DOHH2 (cell line): ENCODE data around the gene SLC9C2.
"Not testable (repeated sequence)": the region's sequence is repeated elsewhere in the genome, so short reads cannot be mapped to it uniquely, and the experiment has no call there.

Experiments
- H3F3A ChIP-seq: fragments of 200-600 bp; sonication (generic), shearing (Covaris generic); 2 replicates; pipeline ENCODE4 v1.6.0; 2016; ENCODE audit warnings: antibody characterized with exemption, mild to moderate bottlenecking; ENCODE audit not compliant: control insufficient read depth, insufficient read depth
- H3K27ac ChIP-seq: fragments of 200-600 bp; sonication (generic); 2 replicates; pipeline ENCODE4 v1.5.1; 2014; ENCODE audit warnings: low read depth, mild to moderate bottlenecking, low read length, moderate library complexity
- H3K27me3 ChIP-seq: fragments of 200-600 bp; sonication (generic); 2 replicates; pipeline ENCODE4 v1.6.1; 2014; ENCODE audit warnings: mild to moderate bottlenecking, low read length, mixed read lengths; ENCODE audit not compliant: control insufficient read depth
- H3K36me3 ChIP-seq: fragments of 200-600 bp; sonication (generic); 2 replicates; pipeline ENCODE4 v1.6.1; 2014; ENCODE audit warnings: mild to moderate bottlenecking, low read length, moderate library complexity, mixed read lengths; ENCODE audit not compliant: control insufficient read depth
- H3K4me1 ChIP-seq: fragments of 200-600 bp; sonication (generic); 2 replicates; pipeline ENCODE4 v1.6.1; 2014; ENCODE audit warnings: mild to moderate bottlenecking, low read length, mixed read lengths; ENCODE audit not compliant: control insufficient read depth
- H3K4me2 ChIP-seq: fragments of 200-600 bp; sonication (generic); 2 replicates; pipeline ENCODE4 v1.6.0; 2014; ENCODE audit warnings: mild to moderate bottlenecking, low read length, moderate library complexity
- H3K4me3 ChIP-seq: fragments of 200-600 bp; sonication (generic); 2 replicates; pipeline ENCODE4 v1.5.1; 2014; ENCODE audit warnings: mild to moderate bottlenecking, low read length, mixed read lengths
- H3K79me2 ChIP-seq: fragments of 200-600 bp; sonication (generic); 2 replicates; pipeline ENCODE4 v1.6.1; 2014; ENCODE audit warnings: mild to moderate bottlenecking, low read length, mixed read lengths; ENCODE audit not compliant: control insufficient read depth
- H3K9me2 ChIP-seq: fragments of 200-600 bp; sonication (generic); replicated peaks from 2 replicates; pipeline ENCODE4 v1.6.1; 2014; ENCODE audit warnings: mild to moderate bottlenecking, low read length, mixed read lengths; ENCODE audit not compliant: control insufficient read depth
- H3K9me3 ChIP-seq: fragments of 200-600 bp; sonication (generic); 2 replicates; pipeline ENCODE4 v1.6.1; 2014; ENCODE audit warnings: antibody characterized with exemption, low read length, mixed read lengths; ENCODE audit not compliant: control insufficient read depth, insufficient read depth
- H4K20me1 ChIP-seq: fragments of 200-600 bp; sonication (generic); 2 replicates; pipeline ENCODE4 v1.6.0; 2014; ENCODE audit warnings: low read depth, mild to moderate bottlenecking, antibody characterized with exemption, low read length, moderate library complexity; ENCODE audit not compliant: control insufficient read depth, insufficient read depth
- EZH2phosphoT487 ChIP-seq: fragments of 200-600 bp; sonication (generic); IDR thresholded peaks from 2 replicates; pipeline ENCODE4 v1.6.1; 2017; ENCODE audit warnings: borderline replicate concordance, mild to moderate bottlenecking, antibody characterized with exemption, low read length, moderate library complexity, mixed read lengths
- TF ChIP-seq, protein P1 (sequence below): fragments of 200-600 bp; sonication (generic); IDR thresholded peaks from one replicate; pipeline ENCODE4 v1.5.1; 2014; ENCODE audit warnings: antibody characterized with exemption, mild to moderate bottlenecking, low read depth, low read length; ENCODE audit not compliant: poor library complexity, severe bottlenecking

SLC9C2 gene

DNA sequence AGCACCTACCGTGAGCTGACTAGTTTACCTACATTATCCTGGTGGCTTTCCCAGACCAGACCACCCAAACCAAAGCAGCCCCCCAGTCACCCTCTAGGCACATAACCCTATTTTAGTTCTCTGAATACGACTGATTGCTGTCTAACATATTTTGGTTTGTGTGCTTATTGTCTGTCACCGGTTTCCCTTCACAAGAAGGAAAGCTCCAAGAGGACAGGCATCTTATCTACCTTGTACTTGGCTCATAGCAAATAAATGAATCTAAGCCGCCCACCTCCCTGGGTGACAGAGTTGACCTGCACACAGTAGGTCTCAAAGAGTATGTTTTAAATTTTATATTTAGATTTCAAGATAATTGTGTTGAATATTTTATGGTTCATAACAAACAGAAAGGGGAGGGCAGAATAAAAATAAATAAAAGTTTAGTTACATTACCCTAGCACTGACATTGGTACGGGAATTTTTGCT, 126.6 kb downstream of the SLC9C2 start:
- Histone ChIP-seq H3K79me2 (peaks cover 47% of the 10 kb centered on the region), H3F3A (no peaks in the 10 kb centered on the region), H3K9me2 (no peaks in the 10 kb centered on the region), H3K4me1 (peaks cover 28% of the 10 kb centered on the region), H4K20me1 (peaks cover 4% of the 10 kb centered on the region; the same call in 1 of the 2 replicates), H3K4me2 (peak overlapping the region; percentile 97), H3K9me3 (peaks cover 12% of the 10 kb centered on the region), H3K4me3 (peak overlapping the region; percentile 98), H3K27me3 (no peaks in the 10 kb centered on the region), H3K27ac (peak overlapping the region; percentile 56), H3K36me3 (peaks cover 41% of the 10 kb centered on the region)
- TF ChIP-seq, protein P1, sequence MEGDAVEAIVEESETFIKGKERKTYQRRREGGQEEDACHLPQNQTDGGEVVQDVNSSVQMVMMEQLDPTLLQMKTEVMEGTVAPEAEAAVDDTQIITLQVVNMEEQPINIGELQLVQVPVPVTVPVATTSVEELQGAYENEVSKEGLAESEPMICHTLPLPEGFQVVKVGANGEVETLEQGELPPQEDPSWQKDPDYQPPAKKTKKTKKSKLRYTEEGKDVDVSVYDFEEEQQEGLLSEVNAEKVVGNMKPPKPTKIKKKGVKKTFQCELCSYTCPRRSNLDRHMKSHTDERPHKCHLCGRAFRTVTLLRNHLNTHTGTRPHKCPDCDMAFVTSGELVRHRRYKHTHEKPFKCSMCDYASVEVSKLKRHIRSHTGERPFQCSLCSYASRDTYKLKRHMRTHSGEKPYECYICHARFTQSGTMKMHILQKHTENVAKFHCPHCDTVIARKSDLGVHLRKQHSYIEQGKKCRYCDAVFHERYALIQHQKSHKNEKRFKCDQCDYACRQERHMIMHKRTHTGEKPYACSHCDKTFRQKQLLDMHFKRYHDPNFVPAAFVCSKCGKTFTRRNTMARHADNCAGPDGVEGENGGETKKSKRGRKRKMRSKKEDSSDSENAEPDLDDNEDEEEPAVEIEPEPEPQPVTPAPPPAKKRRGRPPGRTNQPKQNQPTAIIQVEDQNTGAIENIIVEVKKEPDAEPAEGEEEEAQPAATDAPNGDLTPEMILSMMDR, result no peak
- TF ChIP-seq EZH2phosphoT487, result no peak

DNA sequence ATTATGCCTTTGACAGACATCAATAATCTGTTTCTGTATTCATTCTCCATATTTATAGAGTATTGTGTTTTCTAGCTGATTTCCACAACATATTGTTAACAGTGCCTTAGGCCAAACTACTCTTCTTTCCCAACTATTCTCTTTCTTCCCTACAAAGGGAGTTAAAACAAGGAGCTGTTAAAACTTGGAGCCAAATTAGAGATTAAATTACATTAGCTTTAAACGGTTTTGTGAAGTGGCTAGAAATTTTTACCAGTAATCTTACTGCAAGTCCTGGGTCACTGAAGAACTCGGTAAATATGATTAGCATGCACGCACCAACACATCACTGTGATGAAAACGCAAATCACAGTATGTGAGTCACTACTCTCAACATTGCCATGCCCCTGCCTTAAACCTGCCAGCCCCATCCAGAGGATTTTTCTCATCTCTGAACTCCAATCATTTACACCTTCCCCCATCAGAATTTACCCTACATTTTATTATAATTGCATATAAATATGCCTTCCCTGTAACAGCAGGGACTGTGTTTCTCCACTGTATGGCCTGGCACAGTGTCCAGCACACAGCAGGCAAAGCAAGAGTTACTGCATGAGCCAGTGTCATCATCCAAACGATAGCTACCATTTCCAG, 127.2 kb downstream of the SLC9C2 start:
- H3K79me2 ChIP-seq, result peaks cover 47% of the 10 kb centered on the region

DNA sequence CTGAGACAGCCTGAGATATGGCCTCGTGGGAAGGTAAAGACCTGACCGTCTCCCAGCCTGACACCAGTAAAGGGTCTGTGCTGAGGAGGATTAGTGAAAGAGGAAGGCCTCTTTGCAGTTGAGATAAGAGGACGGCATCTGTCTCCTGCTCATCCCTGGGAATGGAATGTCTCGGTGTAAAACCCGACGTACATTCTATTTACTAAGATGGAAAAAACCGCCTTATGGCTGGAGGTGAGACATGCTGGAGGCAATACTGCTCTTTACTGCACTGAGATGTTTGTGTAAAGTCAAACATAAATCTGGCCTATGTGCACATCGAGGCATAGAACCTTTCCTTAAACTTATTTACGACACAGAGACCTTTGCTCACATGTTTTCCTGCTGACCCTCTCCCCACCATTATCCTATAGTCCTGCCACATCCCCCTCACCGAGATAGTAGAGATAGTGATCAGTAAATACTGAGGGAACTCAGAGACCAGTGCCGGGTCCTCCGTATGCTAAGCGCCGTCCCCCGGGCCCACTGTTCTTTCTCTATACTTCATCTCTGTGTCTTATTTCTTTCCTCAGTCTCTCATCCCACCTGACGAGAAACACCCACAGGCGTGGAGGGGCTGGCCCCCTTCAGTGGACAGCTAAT, 128.0 kb downstream of the SLC9C2 start:
- Histone ChIP-seq H3K9me3 (peaks cover 20% of the 10 kb centered on the region), H3K79me2 (peaks cover 41% of the 10 kb centered on the region), H3K4me1 (peaks cover 28% of the 10 kb centered on the region), H3K36me3 (peaks cover 28% of the 10 kb centered on the region)
- H3K9me2 ChIP-seq, H3K27ac ChIP-seq, H3F3A ChIP-seq, H3K27me3 ChIP-seq, H3K4me2 ChIP-seq, H4K20me1 ChIP-seq, H3K4me3 ChIP-seq: not testable (repeated sequence)

More for the DNA sequence above, 127.2 kb downstream of the SLC9C2 start:
- peak overlapping the region; percentile 97 for H3K4me2 ChIP-seq
- peak overlapping the region; percentile 98 for H3K4me3 ChIP-seq
- TF ChIP-seq EZH2phosphoT487, result no peak
- TF ChIP-seq, protein P1, result no peak
- H3K27ac ChIP-seq, result no peak overlapping the region
- no peaks in the 10 kb centered on the region for H3K27me3 ChIP-seq
- H3K36me3 ChIP-seq, result peaks cover 36% of the 10 kb centered on the region
- H3K4me1 ChIP-seq, result peaks cover 28% of the 10 kb centered on the region
- H3F3A ChIP-seq, result no peaks in the 10 kb centered on the region
- peaks cover 4% of the 10 kb centered on the region; the same call in 1 of the 2 replicates for H4K20me1 ChIP-seq
- H3K9me3 ChIP-seq, result peaks cover 17% of the 10 kb centered on the region
- no peaks in the 10 kb centered on the region for H3K9me2 ChIP-seq

DNA sequence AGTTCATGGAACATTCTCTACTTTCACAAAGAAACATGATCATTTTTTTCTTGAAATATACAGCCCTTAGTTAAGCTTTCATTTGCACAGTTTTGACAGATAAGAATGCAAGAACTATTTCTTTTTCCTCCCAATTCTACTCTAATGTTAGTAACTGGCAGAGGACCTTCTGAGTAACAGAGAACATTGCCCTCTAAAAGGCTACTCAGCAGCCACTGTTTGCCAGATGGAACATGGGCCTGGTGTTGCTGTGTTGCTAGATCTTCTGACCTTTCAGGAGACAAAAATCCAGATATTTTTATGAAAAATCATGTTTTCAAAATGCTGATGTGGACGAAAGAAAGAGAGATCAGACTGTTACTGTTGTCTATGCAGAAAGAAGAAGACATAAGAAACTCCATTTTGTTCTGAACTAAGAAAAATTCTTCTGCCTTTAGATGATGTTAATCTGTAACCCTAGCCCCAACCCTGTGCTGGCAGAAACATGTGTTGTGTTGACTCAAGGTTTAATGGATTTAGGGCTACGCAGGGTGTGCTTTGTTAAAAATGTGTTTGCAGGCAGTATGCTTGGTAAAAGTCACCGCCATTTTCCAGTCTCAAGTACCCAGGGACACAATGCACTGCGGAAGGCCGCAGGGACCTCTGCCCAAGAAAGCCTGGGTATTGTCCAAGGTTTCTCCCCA, 128.6 kb downstream of the SLC9C2 start:
- H3K79me2 ChIP-seq, result peaks cover 34% of the 10 kb centered on the region
- H3F3A ChIP-seq, result no peaks in the 10 kb centered on the region
- no peaks in the 10 kb centered on the region for H3K27me3 ChIP-seq
- peaks cover 21% of the 10 kb centered on the region for H3K36me3 ChIP-seq
- peaks cover 20% of the 10 kb centered on the region for H3K9me3 ChIP-seq
- H3K9me2 ChIP-seq, result no peaks in the 10 kb centered on the region
- no peak overlapping the region for H3K4me3 ChIP-seq
- peaks cover 24% of the 10 kb centered on the region for H3K4me1 ChIP-seq
- H3K4me2 ChIP-seq, result no peak overlapping the region
- TF ChIP-seq, protein P1, result no peak
- no peak for TF ChIP-seq EZH2phosphoT487
- H3K27ac ChIP-seq, result no peak overlapping the region
- H4K20me1 ChIP-seq, result peaks cover 4% of the 10 kb centered on the region; the same call in 1 of the 2 replicates
